Measurements from ENCODE around the gene GNAQ. TPM values are rescaled to one million over a fixed set of nuclear protein-coding genes. Genes with fewer than 3 reads are reported as not detected.

The GNAQ gene
- total and polyA plus RNA-seq, 2 donors from 2014 or later, result 16.2 to 83.4 TPM

- Histone ChIP-seq H3K27me3 (ENCODE audit: control insufficient read depth, insufficient read depth, low read length) (no peaks in the 10 kb centered on the region), H3K4me1 (ENCODE audit: control insufficient read depth in 2 of 3, insufficient read depth in 2 of 3, low read depth in 1 of 3, low read length in 3 of 3) (peaks cover 0 to 20% (median 17%) of the 10 kb centered on the region in 3 donors), H3K9ac (ENCODE audit: low read length in 3 of 3) (no peak overlapping the region), H3K9me3 (ENCODE audit: control insufficient read depth in 2 of 3, insufficient read depth in 1 of 3, low read length in 3 of 3) (no peaks in the 10 kb centered on the region), H3K36me3 (ENCODE audit: control insufficient read depth in 2 of 3, insufficient read depth in 3 of 3, low read length in 3 of 3) (no peaks in the 10 kb centered on the region), H3K4me3 (ENCODE audit: low read length in 3 of 3) (no peak overlapping the region), H3K27ac (ENCODE audit: low read depth in 2 of 2, low read length in 2 of 2) (peak overlapping the region in 1 of 2 donors; percentile 76)
- no peak for FAIRE-seq
- intact Hi-C loops (cut with DNase I), result no loop called here
- TF ChIP-seq CTCF (IDR thresholded peaks at IDR 0.05; ENCODE audit: borderline replicate concordance, extremely low read depth, insufficient read depth), result no peak
- DNase-seq, result peak in 1 of 5 donors; percentile 82
Measured at GRCh38 chr9:77848897-77849296, 182.7 kb downstream of the GNAQ start.

- Histone ChIP-seq H3K27me3 (ENCODE audit: control insufficient read depth, insufficient read depth, low read length) (no peaks in the 10 kb centered on the region), H3K9me3 (ENCODE audit: control insufficient read depth in 2 of 3, insufficient read depth in 1 of 3, low read length in 3 of 3) (no peaks in the 10 kb centered on the region), H3K27ac (ENCODE audit: low read depth in 2 of 2, low read length in 2 of 2) (peak overlapping the region in 1 of 2 donors; percentile 76), H3K9ac (ENCODE audit: low read length in 3 of 3) (no peak overlapping the region), H3K4me1 (ENCODE audit: control insufficient read depth in 2 of 3, insufficient read depth in 2 of 3, low read depth in 1 of 3, low read length in 3 of 3) (peaks cover 0 to 20% (median 17%) of the 10 kb centered on the region in 3 donors), H3K36me3 (ENCODE audit: control insufficient read depth in 2 of 3, insufficient read depth in 3 of 3, low read length in 3 of 3) (no peaks in the 10 kb centered on the region), H3K4me3 (ENCODE audit: low read length in 3 of 3) (no peak overlapping the region)
- DNase-seq (no peak), FAIRE-seq (no peak)
- intact Hi-C loops (cut with DNase I), result no loop called here
- no peak for TF ChIP-seq CTCF (IDR thresholded peaks at IDR 0.05; ENCODE audit: borderline replicate concordance, extremely low read depth, insufficient read depth)
Measured at GRCh38 chr9:77848404-77848803, 183.2 kb downstream of the GNAQ start.

GRCh38 chr9:77847626-77848025 is 184.0 kb downstream of the GNAQ start:
- no peak for TF ChIP-seq CTCF (IDR thresholded peaks at IDR 0.05; ENCODE audit: borderline replicate concordance, extremely low read depth, insufficient read depth)
- Histone ChIP-seq H3K4me1 (ENCODE audit: control insufficient read depth in 2 of 3, insufficient read depth in 2 of 3, low read depth in 1 of 3, low read length in 3 of 3) (peaks cover 0 to 20% (median 17%) of the 10 kb centered on the region in 3 donors), H3K27ac (ENCODE audit: low read depth in 2 of 2, low read length in 2 of 2) (peak overlapping the region in 1 of 2 donors; percentile 76), H3K36me3 (ENCODE audit: control insufficient read depth in 2 of 3, insufficient read depth in 3 of 3, low read length in 3 of 3) (no peaks in the 10 kb centered on the region), H3K4me3 (ENCODE audit: low read length in 3 of 3) (no peak overlapping the region), H3K27me3 (ENCODE audit: control insufficient read depth, insufficient read depth, low read length) (no peaks in the 10 kb centered on the region), H3K9ac (ENCODE audit: low read length in 3 of 3) (no peak overlapping the region), H3K9me3 (ENCODE audit: control insufficient read depth in 2 of 3, insufficient read depth in 1 of 3, low read length in 3 of 3) (no peaks in the 10 kb centered on the region)
- DNase-seq (no peak), FAIRE-seq (no peak)
- intact Hi-C loops (cut with DNase I), result no loop called here

GRCh38 chr9:77847059-77847499 is 184.5 kb downstream of the GNAQ start:
- Histone ChIP-seq H3K27ac (ENCODE audit: low read depth in 2 of 2, low read length in 2 of 2) (peak overlapping the region in 1 of 2 donors; percentile 34), H3K27me3 (ENCODE audit: control insufficient read depth, insufficient read depth, low read length) (no peaks in the 10 kb centered on the region), H3K9me3 (ENCODE audit: control insufficient read depth in 2 of 3, insufficient read depth in 1 of 3, low read length in 3 of 3) (no peaks in the 10 kb centered on the region), H3K4me3 (ENCODE audit: low read length in 3 of 3) (no peak overlapping the region), H3K4me1 (ENCODE audit: control insufficient read depth in 2 of 3, insufficient read depth in 2 of 3, low read depth in 1 of 3, low read length in 3 of 3) (peaks cover 0 to 16% (median 14%) of the 10 kb centered on the region in 3 donors), H3K36me3 (ENCODE audit: control insufficient read depth in 2 of 3, insufficient read depth in 3 of 3, low read length in 3 of 3) (no peaks in the 10 kb centered on the region), H3K9ac (ENCODE audit: low read length in 3 of 3) (no peak overlapping the region)
- DNase-seq (no peak), FAIRE-seq (no peak)
- intact Hi-C loops (cut with DNase I), result no loop called here
- no peak for TF ChIP-seq CTCF (IDR thresholded peaks at IDR 0.05; ENCODE audit: borderline replicate concordance, extremely low read depth, insufficient read depth)
